GM12872 (cell line): Measurements from ENCODE around the gene OXCT1.

Experiments
- CTCF ChIP-seq: IDR thresholded peaks from 3 replicates; pipeline ENCODE4 v1.5.1; 2011; ENCODE audit warnings: low read depth, mild to moderate bottlenecking, low read length, moderate library complexity; ENCODE audit not compliant: insufficient read depth

OXCT1 gene

DNA sequence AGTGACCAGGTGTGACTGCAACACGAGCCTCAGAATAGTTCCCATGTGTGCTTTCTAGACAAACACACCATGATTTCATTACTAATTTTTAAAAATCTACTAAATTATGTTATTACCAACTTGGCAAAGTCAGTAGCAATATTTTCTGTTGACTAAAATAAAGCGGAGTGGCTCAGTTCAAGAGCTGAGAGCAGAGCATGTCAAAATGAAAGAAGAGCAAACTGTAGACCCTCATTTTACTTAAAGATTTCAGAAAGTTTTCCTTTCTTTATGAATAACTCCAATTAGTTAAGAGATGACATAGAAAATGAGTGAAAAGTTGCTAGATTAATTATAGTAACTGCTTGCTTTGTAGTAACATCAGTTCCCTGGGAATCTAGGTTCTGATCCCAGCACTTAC is 17.9 kb downstream of the OXCT1 start:
- TF ChIP-seq CTCF: no peak

GRCh38 chr5:41851116-41851515 is 19.1 kb downstream of the OXCT1 start:
- TF ChIP-seq CTCF: no peak

DNA sequence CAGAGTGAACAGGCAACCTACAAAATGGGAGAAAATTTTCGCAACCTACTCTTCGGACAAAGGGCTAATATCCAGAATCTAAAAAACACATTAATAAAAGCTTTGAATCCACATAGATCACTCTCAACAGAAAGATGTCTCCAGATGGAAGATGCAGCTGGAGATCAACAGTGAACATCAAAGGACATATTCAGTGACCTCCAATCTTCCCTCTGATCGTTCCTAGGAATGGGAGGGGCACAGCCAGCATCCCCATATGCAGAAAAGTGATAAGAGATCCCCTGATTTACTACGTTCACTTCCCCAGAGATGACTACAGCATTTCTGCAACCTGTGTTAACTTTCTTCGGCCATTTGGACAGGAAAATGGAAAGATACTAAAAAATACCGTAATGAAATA is 21.2 kb downstream of the OXCT1 start:
- TF ChIP-seq CTCF: no peak

DNA sequence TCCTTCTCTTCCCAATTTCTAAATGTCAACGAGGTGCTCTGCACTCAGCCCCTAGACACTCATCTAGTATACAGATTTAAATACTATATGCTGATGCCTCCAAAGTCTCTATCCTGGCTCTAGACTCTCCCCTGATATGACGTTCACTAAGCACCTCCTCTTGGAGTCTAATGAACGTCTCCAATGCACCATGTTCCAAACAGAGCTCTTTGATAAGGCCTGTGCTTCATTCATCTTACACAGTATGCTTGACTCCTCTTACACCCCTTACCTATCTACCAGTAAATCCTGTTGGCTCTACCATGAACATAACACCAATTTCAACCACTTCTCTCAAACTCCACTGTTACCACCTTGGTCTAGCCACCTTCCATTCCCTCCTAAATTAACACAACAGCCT is 25.7 kb downstream of the OXCT1 start:
- TF ChIP-seq CTCF: no peak

DNA sequence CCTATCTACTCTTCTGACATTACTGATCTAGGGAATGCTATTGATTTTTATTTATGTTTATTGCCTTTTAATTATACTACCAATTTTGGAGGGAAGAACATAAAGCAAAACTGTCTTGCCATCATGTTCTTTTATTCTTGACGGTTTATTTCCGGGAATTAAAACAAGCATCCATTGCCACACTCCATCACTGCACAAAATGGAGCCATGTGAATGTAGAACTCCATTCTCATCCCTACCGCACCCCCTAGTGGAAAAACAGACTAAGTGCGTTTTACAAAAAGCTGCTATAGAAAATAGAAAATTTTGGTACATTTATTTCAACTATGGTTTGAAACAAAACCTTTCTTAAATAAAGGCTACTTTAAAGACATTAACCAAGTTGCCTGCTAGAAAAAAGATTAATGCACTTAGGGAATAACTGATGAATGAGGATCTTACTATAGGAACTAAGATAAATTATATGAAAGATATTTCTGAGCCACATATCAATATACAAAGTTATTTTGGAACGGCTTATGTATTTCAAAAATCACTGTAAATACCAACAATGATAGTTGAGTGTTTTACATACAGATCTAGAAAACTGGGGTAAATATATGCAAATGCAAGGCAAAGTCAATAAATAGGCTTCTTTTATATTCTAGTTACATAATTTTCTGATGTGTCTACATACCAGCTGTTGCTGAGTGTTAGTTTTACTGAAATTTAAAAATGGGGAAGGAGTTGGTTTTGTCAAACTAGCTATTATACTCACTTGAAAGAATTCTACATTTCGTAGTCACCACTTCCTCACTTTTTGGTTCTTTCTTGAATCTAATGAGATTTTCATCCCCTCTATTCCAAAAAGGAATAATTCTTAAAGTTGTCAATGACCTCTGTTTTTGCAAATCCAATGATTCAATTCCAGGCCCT is 26.5 kb downstream of the OXCT1 start:
- peak; percentile 67 for TF ChIP-seq CTCF

- TF ChIP-seq CTCF: no peak
These were observed 27.4 kb downstream of the OXCT1 start for GRCh38 chr5:41842777-41843176.

GRCh38 chr5:41841325-41841724 is 28.9 kb downstream of the OXCT1 start:
- no peak for TF ChIP-seq CTCF
